B cell (primary cell): ENCODE data around the gene CORO2B.

Experiments
- CTCF ChIP-seq: fragments of 200-600 bp; IDR thresholded peaks from one replicate; pipeline ENCODE4 v1.8.0; 2022; ENCODE audit warnings: antibody characterized with exemption, mild to moderate bottlenecking
- EZH2 ChIP-seq: IDR thresholded peaks from 2 replicates; pipeline ENCODE4 v1.6.1; 2012; ENCODE audit warnings: borderline replicate concordance, low read depth, mild to moderate bottlenecking, moderate library complexity, low read length; ENCODE audit not compliant: insufficient read depth, poor library complexity, severe bottlenecking

DNA sequence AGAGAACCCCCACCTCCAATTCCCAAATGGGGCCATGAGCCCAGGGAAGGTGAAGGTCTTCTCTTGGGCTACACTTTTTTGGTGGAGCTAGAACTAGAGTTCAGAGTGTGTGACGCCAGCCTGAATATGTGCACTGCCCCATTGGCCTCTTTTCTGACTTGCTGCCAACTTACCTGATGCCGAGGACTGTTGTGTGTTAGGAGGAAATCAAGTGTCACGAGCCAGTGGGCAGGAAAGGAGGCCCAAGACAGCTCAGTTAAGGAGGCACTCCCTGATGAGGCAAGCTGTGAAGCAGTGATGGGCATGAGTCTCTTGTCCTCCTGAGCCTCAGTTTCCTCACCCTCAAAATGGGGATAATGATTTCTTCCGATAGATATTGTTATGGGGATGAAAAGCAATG, 134.1 kb downstream of the CORO2B start:
- TF ChIP-seq CTCF, result no peak
- no peak for TF ChIP-seq EZH2
